ENCODE results near the gene PARP1. TPM values are rescaled to one million over a fixed set of nuclear protein-coding genes. Genes with fewer than 3 reads are reported as not detected.

Gene PARP1
- total RNA-seq, 1 experiment from 2014 or later = 263 TPM

DNA sequence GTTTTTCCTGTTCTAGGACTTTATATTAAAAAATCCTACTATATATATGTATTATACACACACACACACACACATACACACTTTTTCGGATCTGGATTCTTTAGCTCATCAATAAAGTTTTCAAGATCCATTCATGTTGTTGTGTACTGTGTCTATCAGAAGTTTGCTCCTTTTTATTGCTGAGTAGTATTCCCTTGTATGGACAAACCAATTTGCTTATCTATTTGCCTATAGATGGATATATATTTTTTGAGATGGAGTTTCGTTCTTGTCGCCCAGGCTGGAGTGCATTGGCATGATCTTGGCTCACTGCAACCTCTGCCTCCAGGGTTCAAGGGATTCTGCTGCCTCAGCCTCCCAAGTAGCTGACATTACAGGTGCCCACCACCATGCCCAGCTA lies 78.7 kb downstream of the PARP1 start:
- Histone ChIP-seq H3K9me3 (ENCODE audit: low read depth, low read length, poor library complexity, severe bottlenecking) (no peaks in the 10 kb centered on the region), H3K27me3 (replicated peaks; ENCODE audit: insufficient read depth, low read depth, low read length, poor library complexity) (no peaks in the 10 kb centered on the region), H3K36me3 (ENCODE audit: insufficient read depth, low read length, poor library complexity, severe bottlenecking) (no peaks in the 10 kb centered on the region), H3K4me3 (ENCODE audit: low read depth, low read length, poor library complexity, severe bottlenecking) (no peak overlapping the region), H3K27ac (ENCODE audit: low read depth, low read length, poor library complexity, severe bottlenecking) (no peak overlapping the region), H3K4me1 (ENCODE audit: insufficient read depth, low read length, poor library complexity, severe bottlenecking) (no peaks in the 10 kb centered on the region)
- intact Hi-C loops (cut with micrococcal nuclease; ENCODE audit: unreplicated experiment) = no loop called here
- POLR2A ChIA-PET (ENCODE audit: low non-redundant PET) = no interaction called here
- no peak for TF ChIP-seq EZH2 (IDR thresholded peaks at IDR 0.05; ENCODE audit: borderline replicate concordance, low read depth, low read length, poor library complexity, severe bottlenecking)
- TF ChIP-seq, protein P1, sequence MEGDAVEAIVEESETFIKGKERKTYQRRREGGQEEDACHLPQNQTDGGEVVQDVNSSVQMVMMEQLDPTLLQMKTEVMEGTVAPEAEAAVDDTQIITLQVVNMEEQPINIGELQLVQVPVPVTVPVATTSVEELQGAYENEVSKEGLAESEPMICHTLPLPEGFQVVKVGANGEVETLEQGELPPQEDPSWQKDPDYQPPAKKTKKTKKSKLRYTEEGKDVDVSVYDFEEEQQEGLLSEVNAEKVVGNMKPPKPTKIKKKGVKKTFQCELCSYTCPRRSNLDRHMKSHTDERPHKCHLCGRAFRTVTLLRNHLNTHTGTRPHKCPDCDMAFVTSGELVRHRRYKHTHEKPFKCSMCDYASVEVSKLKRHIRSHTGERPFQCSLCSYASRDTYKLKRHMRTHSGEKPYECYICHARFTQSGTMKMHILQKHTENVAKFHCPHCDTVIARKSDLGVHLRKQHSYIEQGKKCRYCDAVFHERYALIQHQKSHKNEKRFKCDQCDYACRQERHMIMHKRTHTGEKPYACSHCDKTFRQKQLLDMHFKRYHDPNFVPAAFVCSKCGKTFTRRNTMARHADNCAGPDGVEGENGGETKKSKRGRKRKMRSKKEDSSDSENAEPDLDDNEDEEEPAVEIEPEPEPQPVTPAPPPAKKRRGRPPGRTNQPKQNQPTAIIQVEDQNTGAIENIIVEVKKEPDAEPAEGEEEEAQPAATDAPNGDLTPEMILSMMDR (conservative IDR thresholded peaks at IDR 0.05; ENCODE audit: low read depth, low read length) = no peak
- CTCF ChIA-PET = no interaction called here
- no TSS peak for BruUV-seq (replicated peaks)
- no peak for DNase-seq (ENCODE audit: low spot score)

DNA sequence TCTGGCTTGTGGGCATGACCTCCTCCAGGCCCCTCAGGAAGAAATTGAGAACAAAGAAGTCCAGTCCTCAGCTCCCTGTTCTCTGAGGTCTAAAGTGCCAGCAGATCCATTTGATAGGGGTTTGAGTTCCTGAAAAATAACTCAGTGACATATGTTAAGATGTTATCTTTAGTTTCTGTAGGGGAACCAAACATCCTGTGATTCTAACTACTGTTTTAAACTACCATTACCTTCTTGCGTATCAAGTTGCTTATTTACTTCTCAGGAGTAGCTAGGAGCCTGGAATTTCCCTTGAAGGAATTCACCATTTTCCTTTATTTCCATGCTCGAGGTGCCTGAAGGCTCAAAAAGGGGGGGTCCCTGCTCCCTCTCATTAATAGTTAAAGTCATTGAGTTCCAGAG lies 80.1 kb downstream of the PARP1 start:
- Histone ChIP-seq H3K27me3 (replicated peaks; ENCODE audit: insufficient read depth, low read depth, low read length, poor library complexity) (no peaks in the 10 kb centered on the region), H3K9me3 (ENCODE audit: low read depth, low read length, poor library complexity, severe bottlenecking) (no peaks in the 10 kb centered on the region), H3K4me3 (ENCODE audit: low read depth, low read length, poor library complexity, severe bottlenecking) (no peak overlapping the region), H3K4me1 (ENCODE audit: insufficient read depth, low read length, poor library complexity, severe bottlenecking) (no peaks in the 10 kb centered on the region), H3K36me3 (ENCODE audit: insufficient read depth, low read length, poor library complexity, severe bottlenecking) (no peaks in the 10 kb centered on the region), H3K27ac (ENCODE audit: low read depth, low read length, poor library complexity, severe bottlenecking) (no peak overlapping the region)
- CTCF ChIA-PET = no interaction called here
- TF ChIP-seq, protein P1 (conservative IDR thresholded peaks at IDR 0.05; ENCODE audit: low read depth, low read length) = no peak
- no peak for TF ChIP-seq EZH2 (IDR thresholded peaks at IDR 0.05; ENCODE audit: borderline replicate concordance, low read depth, low read length, poor library complexity, severe bottlenecking)
- POLR2A ChIA-PET (ENCODE audit: low non-redundant PET) = no interaction called here
- no TSS peak for BruUV-seq (replicated peaks)
- intact Hi-C loops (cut with micrococcal nuclease; ENCODE audit: unreplicated experiment) = no loop called here
- DNase-seq (ENCODE audit: low spot score) = no peak

DNA sequence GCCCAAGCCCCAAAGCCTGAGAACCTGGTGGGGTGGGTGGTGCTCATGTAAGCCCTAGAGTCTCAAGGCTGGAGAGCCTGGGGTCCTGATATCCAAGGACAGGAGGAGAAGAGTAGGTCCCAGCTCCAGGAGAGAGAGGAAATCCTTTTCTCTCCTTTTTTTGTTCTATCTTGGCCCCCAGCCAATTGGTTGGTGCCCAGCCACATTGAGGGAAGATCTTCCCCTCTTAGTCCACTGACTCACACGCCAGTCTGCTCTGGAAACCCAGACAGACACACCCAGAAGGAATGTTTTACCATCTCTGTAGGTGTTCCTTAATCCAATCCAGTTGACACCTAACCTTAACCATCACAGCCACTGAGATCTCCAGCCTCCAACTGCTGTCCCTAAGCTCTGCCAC lies 82.7 kb downstream of the PARP1 start:
- intact Hi-C loops (cut with micrococcal nuclease; ENCODE audit: unreplicated experiment) = no loop called here
- no peaks in the 10 kb centered on the region for H3K27me3 ChIP-seq (replicated peaks; ENCODE audit: insufficient read depth, low read depth, low read length, poor library complexity)
- ChIA-PET CTCF (no interaction called here), POLR2A (ENCODE audit: low non-redundant PET) (no interaction called here)
- BruUV-seq (replicated peaks) = no TSS peak
- peaks cover 3% of the 10 kb centered on the region for H3K9me3 ChIP-seq (ENCODE audit: low read depth, low read length, poor library complexity, severe bottlenecking)
- no peak overlapping the region for H3K4me3 ChIP-seq (ENCODE audit: low read depth, low read length, poor library complexity, severe bottlenecking)
- peak; percentile 44 for DNase-seq (ENCODE audit: low spot score)
- no peaks in the 10 kb centered on the region for H3K36me3 ChIP-seq (ENCODE audit: insufficient read depth, low read length, poor library complexity, severe bottlenecking)
- H3K27ac ChIP-seq (ENCODE audit: low read depth, low read length, poor library complexity, severe bottlenecking) = no peak overlapping the region
- TF ChIP-seq EZH2 (IDR thresholded peaks at IDR 0.05; ENCODE audit: borderline replicate concordance, low read depth, low read length, poor library complexity, severe bottlenecking) = no peak
- TF ChIP-seq, protein P1 (conservative IDR thresholded peaks at IDR 0.05; ENCODE audit: low read depth, low read length) = no peak
- H3K4me1 ChIP-seq (ENCODE audit: insufficient read depth, low read length, poor library complexity, severe bottlenecking) = no peaks in the 10 kb centered on the region

Data from A673 (cell line).